ENCODE data around the gene SERP2.

Gene SERP2

DNA sequence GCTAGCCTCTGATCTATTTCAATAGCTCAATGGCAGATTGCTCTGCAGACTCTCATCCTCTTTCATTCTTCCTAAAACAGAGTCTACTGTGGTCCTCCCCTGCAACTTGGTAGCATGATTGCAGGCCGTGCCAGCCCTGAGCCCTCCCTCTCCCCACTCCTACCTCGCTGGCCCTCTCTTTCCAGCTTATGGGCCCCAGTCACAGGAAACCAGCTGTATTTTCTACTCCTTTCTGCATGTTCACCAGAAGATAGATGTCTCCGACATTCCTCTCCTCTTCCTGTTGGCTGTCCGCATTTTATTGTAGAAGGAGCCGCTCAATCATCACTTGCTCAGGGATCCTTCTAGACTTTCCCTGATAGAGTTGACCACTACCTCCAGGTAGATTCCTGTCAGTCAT, 50.2 kb downstream of the SERP2 start:
- peaks cover 3% of the 10 kb centered on the region; the same call in 1 of the 2 replicates for H3K27me3 ChIP-seq (replicated peaks; ENCODE audit: control insufficient read depth, insufficient read depth, low read length)
- TF ChIP-seq, protein P1, sequence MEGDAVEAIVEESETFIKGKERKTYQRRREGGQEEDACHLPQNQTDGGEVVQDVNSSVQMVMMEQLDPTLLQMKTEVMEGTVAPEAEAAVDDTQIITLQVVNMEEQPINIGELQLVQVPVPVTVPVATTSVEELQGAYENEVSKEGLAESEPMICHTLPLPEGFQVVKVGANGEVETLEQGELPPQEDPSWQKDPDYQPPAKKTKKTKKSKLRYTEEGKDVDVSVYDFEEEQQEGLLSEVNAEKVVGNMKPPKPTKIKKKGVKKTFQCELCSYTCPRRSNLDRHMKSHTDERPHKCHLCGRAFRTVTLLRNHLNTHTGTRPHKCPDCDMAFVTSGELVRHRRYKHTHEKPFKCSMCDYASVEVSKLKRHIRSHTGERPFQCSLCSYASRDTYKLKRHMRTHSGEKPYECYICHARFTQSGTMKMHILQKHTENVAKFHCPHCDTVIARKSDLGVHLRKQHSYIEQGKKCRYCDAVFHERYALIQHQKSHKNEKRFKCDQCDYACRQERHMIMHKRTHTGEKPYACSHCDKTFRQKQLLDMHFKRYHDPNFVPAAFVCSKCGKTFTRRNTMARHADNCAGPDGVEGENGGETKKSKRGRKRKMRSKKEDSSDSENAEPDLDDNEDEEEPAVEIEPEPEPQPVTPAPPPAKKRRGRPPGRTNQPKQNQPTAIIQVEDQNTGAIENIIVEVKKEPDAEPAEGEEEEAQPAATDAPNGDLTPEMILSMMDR (IDR thresholded peaks at IDR 0.05; ENCODE audit: insufficient read depth, low read length, poor library complexity, severe bottlenecking) = no peak
- H3K36me3 ChIP-seq (ENCODE audit: control insufficient read depth, insufficient read depth, low read length) = no peaks in the 10 kb centered on the region
- H3K4me3 ChIP-seq (replicated peaks; ENCODE audit: low read depth, low read length) = no peak overlapping the region
- no peak for DNase-seq (ENCODE audit: extremely low read depth, insufficient read length)

DNA sequence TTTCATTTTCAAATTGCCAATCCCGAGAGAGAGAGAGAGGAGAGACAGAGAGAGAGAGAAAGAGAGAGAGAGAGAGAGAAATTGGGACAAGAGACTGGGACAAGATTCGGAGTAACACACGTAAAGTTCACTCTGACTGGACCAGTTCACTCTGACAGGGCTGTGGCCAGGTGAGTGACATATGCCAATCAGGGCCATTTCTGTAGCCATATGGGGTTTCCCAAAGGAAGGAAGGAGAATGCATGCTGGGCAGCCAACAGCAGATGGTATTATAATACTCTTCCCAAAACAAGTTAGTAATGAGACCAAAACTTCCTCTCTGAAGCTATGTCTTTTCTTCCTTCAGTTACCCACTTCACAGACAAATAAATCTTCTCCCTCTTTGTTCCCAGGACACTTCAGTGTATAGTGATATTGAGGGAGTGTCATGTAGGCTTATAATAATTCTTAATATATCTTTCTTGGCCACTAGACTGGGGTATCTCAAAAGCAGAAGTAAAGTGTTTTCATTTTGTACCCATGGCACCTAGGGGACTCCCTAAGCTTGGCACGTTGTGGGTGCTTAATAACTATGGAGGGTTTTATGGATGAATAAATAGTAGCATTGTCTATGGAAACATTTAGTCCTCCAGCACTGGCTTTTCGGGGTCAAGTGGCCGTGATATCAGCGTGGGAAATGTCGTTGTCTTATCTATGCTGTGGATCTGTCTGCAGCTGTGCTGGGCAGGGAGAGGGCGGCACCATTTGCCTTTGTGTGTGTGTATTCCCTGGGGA, 51.6 kb downstream of the SERP2 start:
- Histone ChIP-seq H3K36me3 (ENCODE audit: control insufficient read depth, insufficient read depth, low read length) (no peaks in the 10 kb centered on the region), H3K27me3 (replicated peaks; ENCODE audit: control insufficient read depth, insufficient read depth, low read length) (peaks cover 3% of the 10 kb centered on the region), H3K4me3 (replicated peaks; ENCODE audit: low read depth, low read length) (no peak overlapping the region)
- DNase-seq (ENCODE audit: extremely low read depth, insufficient read length) = no peak
- TF ChIP-seq, protein P1 (IDR thresholded peaks at IDR 0.05; ENCODE audit: insufficient read depth, low read length, poor library complexity, severe bottlenecking) = no peak

DNA sequence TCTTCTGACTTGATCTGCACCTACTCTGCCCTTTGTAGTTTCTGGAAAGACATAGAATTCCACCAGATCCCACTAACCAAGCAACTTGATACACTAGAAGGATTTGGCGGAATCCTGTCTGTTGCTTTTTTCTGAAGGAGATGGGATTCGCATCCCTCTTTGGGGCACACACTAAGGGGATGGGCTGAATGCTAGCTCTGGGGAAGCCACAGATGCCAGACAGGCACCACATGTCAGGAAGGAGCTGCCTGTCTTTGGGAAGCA, 52.1 kb downstream of the SERP2 start:
- no peaks in the 10 kb centered on the region for H3K36me3 ChIP-seq (ENCODE audit: control insufficient read depth, insufficient read depth, low read length)

DNA sequence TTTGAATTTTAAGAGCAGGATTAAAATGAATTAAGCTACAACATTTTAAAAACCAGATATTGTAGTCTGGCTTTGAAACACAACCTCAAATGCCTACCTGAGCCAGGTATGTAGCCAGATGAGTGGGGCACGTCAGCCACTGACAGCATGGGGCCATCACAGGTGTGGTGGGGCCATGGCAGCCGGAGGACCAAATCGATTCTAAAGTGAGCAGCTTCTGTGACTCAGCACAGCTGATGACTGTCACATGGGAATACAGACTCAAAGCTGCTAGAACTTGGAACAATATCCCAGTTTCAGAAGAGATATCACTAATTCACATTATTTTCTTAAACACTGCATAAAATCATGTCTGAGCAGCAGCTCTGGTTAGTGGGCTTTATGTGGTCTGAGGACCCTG, 52.8 kb downstream of the SERP2 start:
- TF ChIP-seq, protein P1 (IDR thresholded peaks at IDR 0.05; ENCODE audit: insufficient read depth, low read length, poor library complexity, severe bottlenecking) = no peak
- Histone ChIP-seq H3K36me3 (ENCODE audit: control insufficient read depth, insufficient read depth, low read length) (no peaks in the 10 kb centered on the region), H3K27me3 (replicated peaks; ENCODE audit: control insufficient read depth, insufficient read depth, low read length) (peaks cover 3% of the 10 kb centered on the region), H3K4me3 (replicated peaks; ENCODE audit: low read depth, low read length) (no peak overlapping the region)
- DNase-seq (ENCODE audit: extremely low read depth, insufficient read length) = no peak

More for the DNA sequence above, 52.1 kb downstream of the SERP2 start:
- TF ChIP-seq, protein P1 (IDR thresholded peaks at IDR 0.05; ENCODE audit: insufficient read depth, low read length, poor library complexity, severe bottlenecking) = no peak
- H3K27me3 ChIP-seq (replicated peaks; ENCODE audit: control insufficient read depth, insufficient read depth, low read length) = peaks cover 3% of the 10 kb centered on the region
- no peak for DNase-seq (ENCODE audit: extremely low read depth, insufficient read length)
- no peak overlapping the region for H3K4me3 ChIP-seq (replicated peaks; ENCODE audit: low read depth, low read length)

DNA sequence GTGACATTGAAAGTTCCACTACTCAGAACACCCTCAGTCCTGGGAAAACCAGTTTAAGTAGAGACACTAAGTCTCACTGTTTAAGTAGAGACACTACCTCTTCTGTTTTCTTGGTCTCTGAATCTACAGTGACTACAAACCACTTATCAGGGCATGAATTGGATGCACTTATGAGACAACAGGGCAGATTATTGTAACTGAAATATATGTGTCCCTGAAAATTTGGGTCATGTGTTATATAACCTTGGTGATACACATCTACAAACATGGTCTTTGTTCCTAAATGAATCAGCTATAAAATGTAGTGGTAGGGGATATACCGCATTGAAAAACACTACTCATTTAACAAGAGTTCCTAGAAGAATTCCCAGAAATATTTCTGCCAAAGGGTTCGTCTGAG, 55.7 kb downstream of the SERP2 start:
- no peak for DNase-seq (ENCODE audit: extremely low read depth, insufficient read length)
- Histone ChIP-seq H3K4me3 (replicated peaks; ENCODE audit: low read depth, low read length) (no peak overlapping the region), H3K27me3 (replicated peaks; ENCODE audit: control insufficient read depth, insufficient read depth, low read length) (no peaks in the 10 kb centered on the region; the same call in none of the 2 replicates), H3K36me3 (ENCODE audit: control insufficient read depth, insufficient read depth, low read length) (no peaks in the 10 kb centered on the region)
- TF ChIP-seq, protein P1 (IDR thresholded peaks at IDR 0.05; ENCODE audit: insufficient read depth, low read length, poor library complexity, severe bottlenecking) = no peak

DNA sequence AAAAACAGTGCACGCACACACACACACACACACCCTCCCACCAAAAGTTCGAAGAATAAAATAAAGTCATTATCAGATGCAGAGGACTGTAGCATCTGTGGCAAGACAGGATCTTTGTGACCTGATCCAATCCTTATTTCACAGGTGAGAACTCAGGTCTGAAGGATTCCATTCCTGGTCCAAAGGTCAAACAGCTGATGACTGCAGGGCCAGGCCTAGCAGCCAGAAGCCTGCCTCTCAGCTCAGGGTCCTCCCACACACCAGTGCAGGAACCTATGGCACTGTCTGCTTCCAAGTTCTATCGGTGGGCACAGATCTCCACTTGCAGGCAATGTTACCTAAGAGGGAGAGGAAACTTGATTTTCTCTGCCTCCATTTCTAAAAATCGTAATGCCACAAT, 57.5 kb downstream of the SERP2 start:
- H3K27me3 ChIP-seq (replicated peaks; ENCODE audit: control insufficient read depth, insufficient read depth, low read length) = no peaks in the 10 kb centered on the region; the same call in none of the 2 replicates
- H3K4me3 ChIP-seq (replicated peaks; ENCODE audit: low read depth, low read length) = no peak overlapping the region
- TF ChIP-seq, protein P1 (IDR thresholded peaks at IDR 0.05; ENCODE audit: insufficient read depth, low read length, poor library complexity, severe bottlenecking) = no peak
- no peaks in the 10 kb centered on the region for H3K36me3 ChIP-seq (ENCODE audit: control insufficient read depth, insufficient read depth, low read length)
- no peak for DNase-seq (ENCODE audit: extremely low read depth, insufficient read length)
